Loucy (cell line): ENCODE data around the gene SGK1.

Experiments used
- EZH2phosphoT487 ChIP-seq: fragments of 200-600 bp; IDR thresholded peaks from 2 replicates; pipeline ENCODE4 v1.6.1; 2018; ENCODE audit warnings: antibody characterized with exemption, mild to moderate bottlenecking, moderate library complexity, borderline replicate concordance
- TF ChIP-seq, protein P1 (sequence below): fragments of 200-600 bp; sonication (generic); conservative IDR thresholded peaks from 2 replicates; pipeline ENCODE4 v1.5.1; 2014; ENCODE audit warnings: mild to moderate bottlenecking, antibody characterized with exemption, low read length

DNA sequence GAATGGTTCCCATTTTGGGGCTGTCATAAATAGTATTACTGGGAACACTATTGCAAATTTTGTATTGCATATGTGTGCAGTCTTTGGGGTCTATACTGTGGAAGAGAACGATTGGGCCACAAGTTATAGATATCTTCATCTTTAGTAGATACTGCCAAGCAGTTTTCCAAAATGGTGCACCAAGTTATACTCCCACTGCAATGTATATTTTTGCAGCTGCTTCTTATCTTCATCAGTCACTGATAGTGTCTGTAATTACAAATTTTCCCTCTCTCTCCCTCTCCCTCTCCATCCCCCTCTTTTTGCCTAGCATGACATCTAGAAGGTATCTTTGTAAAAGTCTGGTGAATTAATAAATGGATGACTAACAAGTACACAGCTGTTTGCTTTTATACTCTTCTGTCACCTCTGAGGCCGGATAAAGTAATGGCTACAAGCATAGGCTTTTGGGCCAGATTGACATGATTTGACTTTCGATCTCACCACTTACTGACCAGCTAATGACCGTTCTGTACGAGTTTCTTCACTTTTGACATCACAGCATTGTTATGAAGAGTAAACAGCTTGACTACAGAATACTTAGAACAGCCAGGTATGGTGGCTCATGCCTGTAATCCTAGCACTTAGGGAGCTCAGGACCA is 152.2 kb downstream of the SGK1 start:
- TF ChIP-seq, protein P1, sequence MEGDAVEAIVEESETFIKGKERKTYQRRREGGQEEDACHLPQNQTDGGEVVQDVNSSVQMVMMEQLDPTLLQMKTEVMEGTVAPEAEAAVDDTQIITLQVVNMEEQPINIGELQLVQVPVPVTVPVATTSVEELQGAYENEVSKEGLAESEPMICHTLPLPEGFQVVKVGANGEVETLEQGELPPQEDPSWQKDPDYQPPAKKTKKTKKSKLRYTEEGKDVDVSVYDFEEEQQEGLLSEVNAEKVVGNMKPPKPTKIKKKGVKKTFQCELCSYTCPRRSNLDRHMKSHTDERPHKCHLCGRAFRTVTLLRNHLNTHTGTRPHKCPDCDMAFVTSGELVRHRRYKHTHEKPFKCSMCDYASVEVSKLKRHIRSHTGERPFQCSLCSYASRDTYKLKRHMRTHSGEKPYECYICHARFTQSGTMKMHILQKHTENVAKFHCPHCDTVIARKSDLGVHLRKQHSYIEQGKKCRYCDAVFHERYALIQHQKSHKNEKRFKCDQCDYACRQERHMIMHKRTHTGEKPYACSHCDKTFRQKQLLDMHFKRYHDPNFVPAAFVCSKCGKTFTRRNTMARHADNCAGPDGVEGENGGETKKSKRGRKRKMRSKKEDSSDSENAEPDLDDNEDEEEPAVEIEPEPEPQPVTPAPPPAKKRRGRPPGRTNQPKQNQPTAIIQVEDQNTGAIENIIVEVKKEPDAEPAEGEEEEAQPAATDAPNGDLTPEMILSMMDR: no peak
- TF ChIP-seq EZH2phosphoT487: no peak
